PC-9 (cell line): ENCODE measurements around the gene VSIG8. TPM values are rescaled to one million over a fixed set of nuclear protein-coding genes. Genes with fewer than 3 reads are reported as not detected.

ENCODE experiments used
- BruUV-seq: library from RNA; stranded (reverse); fragments of 400-500 nt; replicated peaks from 2 replicates; lab custom pipeline; 2021; lab: Mats Ljungman, UMichigan
- CTCF ChIA-PET: fragments of 300-600 bp; sonication (Branson Sonifier 250); formaldehyde crosslinking; loops from one replicate; lab custom pipeline; 2022; ENCODE audit warnings: antibody characterized with exemption; lab: Charles Lee
- POLR2A ChIA-PET: fragments of 300-600 bp; sonication (Branson Sonifier 250); formaldehyde crosslinking; loops from one replicate; lab custom pipeline; 2022; ENCODE audit warnings: antibody characterized with exemption; ENCODE audit not compliant: unreplicated experiment; lab: Charles Lee
- DNase-seq, 2 experiments: peaks; one replicate each; pipeline versions ENCODE4 v3.0.0 to v3.0.0-alpha.2; 2015 to 2022; ENCODE audit warnings: mixed read lengths in 1 of 2
- H2AFZ ChIP-seq: fragments of 200-600 bp; sonication (generic); 2 replicates; pipeline ENCODE4 v1.8.1; 2017; ENCODE audit warnings: antibody characterized with exemption
- H3F3A ChIP-seq: fragments of 200-600 bp; sonication (generic); 2 replicates; pipeline ENCODE4 v1.8.1; 2017; ENCODE audit warnings: antibody characterized with exemption, mild to moderate bottlenecking, low read depth; ENCODE audit not compliant: insufficient read depth
- H3K27ac ChIP-seq: fragments of 200-600 bp; sonication (generic); 2 replicates; pipeline ENCODE4 v1.6.1; 2016; ENCODE audit warnings: mixed run types
- H3K27me3 ChIP-seq: fragments of 200-600 bp; sonication (generic); 2 replicates; pipeline ENCODE4 v1.6.1; 2016; ENCODE audit warnings: low read depth, mixed run types; ENCODE audit not compliant: insufficient read depth
- H3K36me3 ChIP-seq: fragments of 200-600 bp; sonication (generic); 2 replicates; pipeline ENCODE4 v1.6.1; 2016; ENCODE audit warnings: low read depth, mixed run types
- H3K4me1 ChIP-seq: fragments of 200-600 bp; sonication (generic); replicated peaks from 2 replicates; pipeline ENCODE4 v1.6.1; 2016; ENCODE audit warnings: mixed run types; ENCODE audit not compliant: insufficient read depth
- H3K4me2 ChIP-seq: fragments of 200-600 bp; sonication (generic); 2 replicates; pipeline ENCODE4 v1.6.1; 2017; ENCODE audit warnings: mixed run types
- H3K4me3 ChIP-seq: fragments of 200-600 bp; sonication (generic); 2 replicates; pipeline ENCODE4 v1.6.1; 2016; ENCODE audit warnings: mixed run types
- H3K79me2 ChIP-seq: fragments of 200-600 bp; sonication (generic); 2 replicates; pipeline ENCODE4 v1.6.1; 2017; ENCODE audit warnings: low read depth, mixed run types
- H3K9me2 ChIP-seq: fragments of 200-600 bp; sonication (generic); 2 replicates; pipeline ENCODE4 v1.8.1; 2017; ENCODE audit warnings: mild to moderate bottlenecking; ENCODE audit not compliant: insufficient read depth
- H3K9me3 ChIP-seq: fragments of 200-600 bp; sonication (generic); 2 replicates; pipeline ENCODE4 v1.8.1; 2016; ENCODE audit warnings: low read depth; ENCODE audit not compliant: insufficient read depth
- H4K20me1 ChIP-seq: fragments of 200-600 bp; sonication (generic); 2 replicates; pipeline ENCODE4 v1.8.1; 2017; ENCODE audit not compliant: insufficient read depth
- CTCF ChIP-seq: fragments of 200-600 bp; sonication (generic); conservative IDR thresholded peaks from 2 replicates; pipeline ENCODE4 v1.6.1; 2017; ENCODE audit warnings: mixed run types, antibody characterized with exemption, mild to moderate bottlenecking, moderate library complexity
- EZH2 ChIP-seq: fragments of 200-600 bp; sonication (generic); IDR thresholded peaks from 2 replicates; pipeline ENCODE4 v1.8.0; 2017; ENCODE audit warnings: antibody characterized with exemption, low read depth
- intact Hi-C: fragments of 100-400 bp; cut with micrococcal nuclease; formaldehyde crosslinking; loops from one replicate; pipeline ENCODE4 v1.10.0; 2022; ENCODE audit not compliant: unreplicated experiment
- total RNA-seq: library from RNA; stranded (reverse); gene quantifications from 2 replicates; pipeline ENCODE4 v1.2.3, GENCODE V29; 2021

VSIG8 gene
- total RNA-seq, 1 experiment from 2014 or later, result not detected

GRCh38 chr1:159898527-159898926 lies 36.1 kb upstream of the VSIG8 start:
- no peak for TF ChIP-seq CTCF
- TF ChIP-seq EZH2, result no peak
- Histone ChIP-seq H3K4me3 (no peak overlapping the region), H3K9me3 (0 out of 2 replicates have a peak, but pooled peaks cover under 1% of the 10 kb centered on the region), H2AFZ (no peak overlapping the region), H3K79me2 (no peaks in the 10 kb centered on the region), H3K27me3 (no peaks in the 10 kb centered on the region), H3K36me3 (no peaks in the 10 kb centered on the region), H3F3A (peaks cover 37% of the 10 kb centered on the region), H3K9me2 (no peaks in the 10 kb centered on the region), H3K4me1 (peaks cover 36% of the 10 kb centered on the region), H4K20me1 (no peaks in the 10 kb centered on the region), H3K4me2 (no peak overlapping the region), H3K27ac (no peak overlapping the region)
- ChIA-PET POLR2A (no interaction called here), CTCF (no interaction called here)
- intact Hi-C loops, result no loop called here
- DNase-seq, result no peak
- BruUV-seq, result no TSS peak

- Histone ChIP-seq H2AFZ (no peak overlapping the region), H3K4me3 (no peak overlapping the region), H3K9me2 (no peaks in the 10 kb centered on the region), H3F3A (peaks cover 36% of the 10 kb centered on the region), H3K9me3 (no peaks in the 10 kb centered on the region), H3K4me1 (peaks cover 36% of the 10 kb centered on the region), H3K4me2 (no peak overlapping the region), H3K27ac (no peak overlapping the region), H3K27me3 (no peaks in the 10 kb centered on the region), H3K36me3 (no peaks in the 10 kb centered on the region), H3K79me2 (no peaks in the 10 kb centered on the region), H4K20me1 (no peaks in the 10 kb centered on the region)
- DNase-seq, result no peak
- TF ChIP-seq EZH2, result no peak
- no peak for TF ChIP-seq CTCF
- POLR2A ChIA-PET, result no interaction called here
- BruUV-seq, result no TSS peak
- intact Hi-C loops, result no loop called here
- CTCF ChIA-PET, result no interaction called here
Measured at GRCh38 chr1:159897962-159898361, 35.5 kb upstream of the VSIG8 start.

GRCh38 chr1:159896546-159896930 lies 34.1 kb upstream of the VSIG8 start:
- POLR2A ChIA-PET, result interaction anchor here (0.6 kb wide), 1 partner anchor 20 kb away, joined by 3 read pairs; no protein-coding TSS in a partner anchor
- H3K27ac ChIP-seq, result no peak overlapping the region
- no peaks in the 10 kb centered on the region for H3K9me2 ChIP-seq
- no peak overlapping the region for H3K4me3 ChIP-seq
- H3K36me3 ChIP-seq, result no peaks in the 10 kb centered on the region
- no peaks in the 10 kb centered on the region for H4K20me1 ChIP-seq
- intact Hi-C loops, result no loop called here
- BruUV-seq, result no TSS peak
- no peak for TF ChIP-seq EZH2
- no peak for TF ChIP-seq CTCF
- H3K4me2 ChIP-seq, result no peak overlapping the region
- H3K27me3 ChIP-seq, result no peaks in the 10 kb centered on the region
- no peaks in the 10 kb centered on the region for H3K79me2 ChIP-seq
- H3F3A ChIP-seq, result peaks cover 27% of the 10 kb centered on the region
- no peak overlapping the region for H2AFZ ChIP-seq
- CTCF ChIA-PET, result interaction anchor here (0.6 kb wide), 1 partner anchor 45 kb away, joined by 3 read pairs; no protein-coding TSS in a partner anchor
- H3K4me1 ChIP-seq, result peaks cover 23% of the 10 kb centered on the region
- no peak for DNase-seq
- no peaks in the 10 kb centered on the region for H3K9me3 ChIP-seq
